SH-SY5Y (cell line): ENCODE results near the gene BEX1.

ENCODE experiments used
- GATA2 ChIP-seq: IDR thresholded peaks from 2 replicates; pipeline ENCODE4 v1.6.1; 2011; ENCODE audit warnings: mild to moderate bottlenecking, low read depth, low read length
- GATA3 ChIP-seq: IDR thresholded peaks from 2 replicates; pipeline ENCODE4 v1.6.1; 2011; ENCODE audit warnings: low read depth, mild to moderate bottlenecking, low read length, moderate library complexity

GRCh38 chrX:103012945-103013344 is 51.0 kb downstream of the BEX1 start:
- no peak for TF ChIP-seq GATA2
- no peak for TF ChIP-seq GATA3
